ENCODE results near the gene E2F6. TPM values are rescaled to one million over a fixed set of nuclear protein-coding genes. Genes with fewer than 3 reads are reported as not detected.

Gene E2F6
- total RNA-seq, 1 donor: 9.0 TPM

DNA sequence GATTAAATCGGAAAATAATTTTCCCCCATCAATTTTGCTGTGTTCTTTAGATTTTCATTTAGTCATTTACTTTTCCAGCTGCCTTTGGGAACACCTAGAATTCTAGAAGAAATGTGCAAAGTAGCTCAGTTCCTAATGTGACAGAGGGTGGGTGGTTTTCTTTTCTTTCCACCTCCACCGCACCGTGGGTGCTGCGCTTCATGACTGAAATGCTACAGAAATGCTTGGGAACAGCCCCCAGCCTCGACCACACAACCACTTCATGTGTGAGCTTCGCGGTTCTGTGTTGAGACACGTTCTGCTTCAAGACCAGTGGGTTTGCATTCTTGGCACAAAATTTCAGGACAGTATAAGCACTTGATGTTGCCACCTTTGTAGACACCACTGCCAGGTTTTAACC, 30.9 kb downstream of the E2F6 start:
- Histone ChIP-seq H3K9me3 (ENCODE audit: low read depth, low read length) (no peaks in the 10 kb centered on the region), H3K4me2 (ENCODE audit: insufficient read depth, low read length) (no peak overlapping the region), H3K27me3 (ENCODE audit: insufficient read depth, low read length) (no peaks in the 10 kb centered on the region), H3K4me3 (ENCODE audit: insufficient read depth, low read length) (no peak overlapping the region), H3K79me2 (ENCODE audit: insufficient read depth, low read length) (no peaks in the 10 kb centered on the region), H3K4me1 (ENCODE audit: insufficient read depth, low read length) (no peaks in the 10 kb centered on the region), H3K36me3 (ENCODE audit: insufficient read depth, low read length) (no peaks in the 10 kb centered on the region), H4K20me1 (ENCODE audit: insufficient read depth, low read length) (no peaks in the 10 kb centered on the region), H3K27ac (ENCODE audit: low read depth, low read length) (no peak overlapping the region), H2AFZ (ENCODE audit: low read length) (no peak overlapping the region)
- DNase-seq (ENCODE audit: insufficient read length, low spot score, missing footprints): no peak
- TF ChIP-seq, protein P1, sequence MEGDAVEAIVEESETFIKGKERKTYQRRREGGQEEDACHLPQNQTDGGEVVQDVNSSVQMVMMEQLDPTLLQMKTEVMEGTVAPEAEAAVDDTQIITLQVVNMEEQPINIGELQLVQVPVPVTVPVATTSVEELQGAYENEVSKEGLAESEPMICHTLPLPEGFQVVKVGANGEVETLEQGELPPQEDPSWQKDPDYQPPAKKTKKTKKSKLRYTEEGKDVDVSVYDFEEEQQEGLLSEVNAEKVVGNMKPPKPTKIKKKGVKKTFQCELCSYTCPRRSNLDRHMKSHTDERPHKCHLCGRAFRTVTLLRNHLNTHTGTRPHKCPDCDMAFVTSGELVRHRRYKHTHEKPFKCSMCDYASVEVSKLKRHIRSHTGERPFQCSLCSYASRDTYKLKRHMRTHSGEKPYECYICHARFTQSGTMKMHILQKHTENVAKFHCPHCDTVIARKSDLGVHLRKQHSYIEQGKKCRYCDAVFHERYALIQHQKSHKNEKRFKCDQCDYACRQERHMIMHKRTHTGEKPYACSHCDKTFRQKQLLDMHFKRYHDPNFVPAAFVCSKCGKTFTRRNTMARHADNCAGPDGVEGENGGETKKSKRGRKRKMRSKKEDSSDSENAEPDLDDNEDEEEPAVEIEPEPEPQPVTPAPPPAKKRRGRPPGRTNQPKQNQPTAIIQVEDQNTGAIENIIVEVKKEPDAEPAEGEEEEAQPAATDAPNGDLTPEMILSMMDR (IDR thresholded peaks at IDR 0.05; ENCODE audit: extremely low read depth, low read depth, low read length): no peak

DNA sequence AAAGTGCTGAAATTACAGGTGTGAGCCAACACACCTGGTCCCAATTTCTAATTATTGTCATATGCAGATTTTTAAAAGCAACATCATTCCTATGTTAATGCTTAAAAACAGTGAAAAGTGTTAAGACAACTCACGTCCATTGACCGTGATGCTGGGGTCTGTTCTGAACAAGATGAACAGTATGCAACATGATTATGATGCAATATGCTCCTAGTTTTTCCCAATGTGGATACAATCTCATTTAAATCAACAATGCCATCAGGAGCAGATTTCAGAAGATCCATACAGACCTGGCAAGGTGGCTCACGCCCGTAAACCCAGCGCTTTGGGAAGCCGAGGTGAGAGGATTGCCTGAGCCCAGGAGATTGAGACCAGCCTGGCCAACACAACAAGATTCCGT, 31.5 kb downstream of the E2F6 start:
- no peak for DNase-seq (ENCODE audit: insufficient read length, low spot score, missing footprints)
- no peak overlapping the region for H3K27ac ChIP-seq (ENCODE audit: low read depth, low read length)
- TF ChIP-seq, protein P1 (IDR thresholded peaks at IDR 0.05; ENCODE audit: extremely low read depth, low read depth, low read length): no peak
- no peak overlapping the region for H3K4me3 ChIP-seq (ENCODE audit: insufficient read depth, low read length)
- no peaks in the 10 kb centered on the region for H3K4me1 ChIP-seq (ENCODE audit: insufficient read depth, low read length)
- no peaks in the 10 kb centered on the region for H3K27me3 ChIP-seq (ENCODE audit: insufficient read depth, low read length)
- no peaks in the 10 kb centered on the region for H4K20me1 ChIP-seq (ENCODE audit: insufficient read depth, low read length)
- no peak overlapping the region for H2AFZ ChIP-seq (ENCODE audit: low read length)
- H3K4me2 ChIP-seq (ENCODE audit: insufficient read depth, low read length): no peak overlapping the region
- H3K9me3 ChIP-seq (ENCODE audit: low read depth, low read length): no peaks in the 10 kb centered on the region
- no peaks in the 10 kb centered on the region for H3K36me3 ChIP-seq (ENCODE audit: insufficient read depth, low read length)
- no peaks in the 10 kb centered on the region for H3K79me2 ChIP-seq (ENCODE audit: insufficient read depth, low read length)

DNA sequence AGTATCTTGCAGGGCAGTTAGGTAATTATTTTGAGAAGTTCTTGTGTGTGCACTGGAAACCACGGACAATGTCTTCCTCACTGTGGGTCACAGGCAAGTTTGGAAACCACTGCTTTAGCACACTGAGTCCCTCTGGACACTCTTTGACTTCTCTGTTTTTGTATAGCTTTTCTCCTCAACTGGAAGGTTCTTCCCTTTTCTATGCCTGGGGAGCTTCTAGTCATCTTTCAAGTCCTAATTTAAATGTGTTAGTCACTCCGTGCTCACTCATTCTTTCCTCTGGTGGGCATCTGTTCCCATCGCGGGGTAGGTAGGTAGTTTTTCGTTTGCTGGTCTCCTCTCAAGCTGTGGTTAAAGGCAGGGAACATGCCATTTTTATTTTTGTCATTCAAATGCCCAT, 32.1 kb downstream of the E2F6 start:
- H3K27me3 ChIP-seq (ENCODE audit: insufficient read depth, low read length): no peaks in the 10 kb centered on the region
- H3K36me3 ChIP-seq (ENCODE audit: insufficient read depth, low read length): no peaks in the 10 kb centered on the region
- H3K4me3 ChIP-seq (ENCODE audit: insufficient read depth, low read length): no peak overlapping the region
- no peak overlapping the region for H3K27ac ChIP-seq (ENCODE audit: low read depth, low read length)
- H2AFZ ChIP-seq (ENCODE audit: low read length): no peak overlapping the region
- H4K20me1 ChIP-seq (ENCODE audit: insufficient read depth, low read length): no peaks in the 10 kb centered on the region
- H3K4me1 ChIP-seq (ENCODE audit: insufficient read depth, low read length): no peaks in the 10 kb centered on the region
- no peak for DNase-seq (ENCODE audit: insufficient read length, low spot score, missing footprints)
- TF ChIP-seq, protein P1 (IDR thresholded peaks at IDR 0.05; ENCODE audit: extremely low read depth, low read depth, low read length): no peak
- no peaks in the 10 kb centered on the region for H3K9me3 ChIP-seq (ENCODE audit: low read depth, low read length)
- H3K79me2 ChIP-seq (ENCODE audit: insufficient read depth, low read length): no peaks in the 10 kb centered on the region
- H3K4me2 ChIP-seq (ENCODE audit: insufficient read depth, low read length): no peak overlapping the region

DNA sequence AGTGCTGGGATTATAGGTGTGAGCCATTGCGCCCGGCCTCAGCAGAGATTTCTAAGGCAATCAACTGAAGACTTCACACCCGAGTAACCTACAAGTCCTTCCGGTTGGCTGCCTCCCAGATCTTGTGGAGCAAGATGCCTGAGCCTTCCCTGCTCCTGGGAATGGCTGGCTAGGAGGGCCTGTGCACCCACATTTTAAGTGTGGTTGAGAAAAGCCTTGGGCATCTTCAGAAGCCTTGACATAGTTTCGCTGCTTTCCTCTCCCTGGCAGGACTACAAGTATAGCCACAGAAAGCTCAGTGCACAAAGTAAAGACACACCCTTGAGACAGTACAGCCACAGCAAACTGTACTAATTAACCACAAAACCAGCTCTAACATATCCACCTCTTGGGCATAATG, 35.2 kb downstream of the E2F6 start:
- Histone ChIP-seq H3K36me3 (ENCODE audit: insufficient read depth, low read length) (no peaks in the 10 kb centered on the region), H3K4me3 (ENCODE audit: insufficient read depth, low read length) (no peak overlapping the region), H3K4me1 (ENCODE audit: insufficient read depth, low read length) (no peaks in the 10 kb centered on the region), H3K79me2 (ENCODE audit: insufficient read depth, low read length) (no peaks in the 10 kb centered on the region), H3K27me3 (ENCODE audit: insufficient read depth, low read length) (no peaks in the 10 kb centered on the region), H3K9me3 (ENCODE audit: low read depth, low read length) (no peaks in the 10 kb centered on the region), H2AFZ (ENCODE audit: low read length) (no peak overlapping the region), H3K27ac (ENCODE audit: low read depth, low read length) (no peak overlapping the region), H4K20me1 (ENCODE audit: insufficient read depth, low read length) (no peaks in the 10 kb centered on the region), H3K4me2 (ENCODE audit: insufficient read depth, low read length) (no peak overlapping the region)
- TF ChIP-seq, protein P1 (IDR thresholded peaks at IDR 0.05; ENCODE audit: extremely low read depth, low read depth, low read length): no peak
- no peak for DNase-seq (ENCODE audit: insufficient read length, low spot score, missing footprints)
